GM12878 (cell line): ENCODE data around the gene NFIX. TPM values are rescaled to one million over a fixed set of nuclear protein-coding genes. Genes with fewer than 3 reads are reported as not detected.

Experiments
- BRCA1 ChIP-seq: IDR thresholded peaks from 2 replicates; pipeline ENCODE4 v1.6.1; 2011; ENCODE audit warnings: low read depth, low read length, improper control_type of control experiment
- CREB1 ChIP-seq: IDR thresholded peaks from 2 replicates; pipeline ENCODE4 v1.6.1; 2012; ENCODE audit warnings: low read depth, mild to moderate bottlenecking, inconsistent platforms
- DPF2 ChIP-seq: fragments of 450-650 bp; IDR thresholded peaks from 2 replicates; pipeline ENCODE4 v1.6.1; 2017; ENCODE audit warnings: mild to moderate bottlenecking
- EED ChIP-seq: sonication (generic); IDR thresholded peaks from 2 replicates; pipeline ENCODE4 v1.6.1; 2016; ENCODE audit warnings: antibody characterized with exemption, low read depth
- EGR1 ChIP-seq, 2 experiments: IDR thresholded peaks; 1 replicate in 1 of 2; 2 replicates in 1 of 2; pipeline ENCODE4 v1.6.1; 2011 to 2012; ENCODE audit warnings: low read depth in 2 of 2, low read length in 2 of 2, borderline replicate concordance in 1 of 2, mild to moderate bottlenecking in 1 of 2, moderate library complexity in 1 of 2
- LARP7 ChIP-seq: fragments of 450-650 bp; IDR thresholded peaks from 2 replicates; pipeline ENCODE4 v1.6.1; 2017; ENCODE audit warnings: mild to moderate bottlenecking
- NFIC ChIP-seq: IDR thresholded peaks from 2 replicates; pipeline ENCODE4 v1.6.1; 2012; ENCODE audit warnings: low read depth, mild to moderate bottlenecking, inconsistent platforms, low read length, moderate library complexity
- PML ChIP-seq: IDR thresholded peaks from 2 replicates; pipeline ENCODE4 v1.6.1; 2012; ENCODE audit warnings: low read length, inconsistent platforms
- POU2F2 ChIP-seq: IDR thresholded peaks from 3 replicates; pipeline ENCODE4 v1.6.1; 2011; ENCODE audit warnings: low read depth, mild to moderate bottlenecking, low read length, borderline replicate concordance
- RCOR1 ChIP-seq: conservative IDR thresholded peaks from 2 replicates; pipeline ENCODE4 v1.6.1; 2012; ENCODE audit warnings: low read depth, low read length, improper control_type of control experiment
- RELA ChIP-seq: fragments of 450-650 bp; IDR thresholded peaks from 2 replicates; pipeline ENCODE4 v1.8.0; 2014; ENCODE audit warnings: borderline replicate concordance; ENCODE audit not compliant: partially characterized antibody
- SIN3A ChIP-seq: IDR thresholded peaks from 2 replicates; pipeline ENCODE4 v1.6.1; 2012; ENCODE audit warnings: low read depth, low read length, improper control_type of control experiment
- YY1 ChIP-seq: IDR thresholded peaks from 2 replicates; pipeline ENCODE4 v1.6.1; 2011; ENCODE audit warnings: low read depth, mild to moderate bottlenecking, low read length
- ZBTB4 ChIP-seq: fragments of 450-650 bp; formaldehyde crosslinking; IDR thresholded peaks from 2 replicates; pipeline ENCODE4 v1.4.0; 2022; ENCODE audit warnings: mild to moderate bottlenecking, moderate library complexity
- ZNF217 ChIP-seq: fragments of 450-650 bp; IDR thresholded peaks from 2 replicates; pipeline ENCODE4 v1.6.1; 2017; ENCODE audit warnings: antibody characterized with exemption, mild to moderate bottlenecking
- ZNF687 ChIP-seq: fragments of 450-650 bp; IDR thresholded peaks from 2 replicates; pipeline ENCODE4 v1.6.1; 2017; ENCODE audit warnings: mild to moderate bottlenecking, moderate library complexity
- polyA plus RNA-seq, 11 experiments: library from polyadenylated mRNA; depleted of rRNA in 4 of 11; unstranded in 6 of 11; stranded (reverse) in 5 of 11; fragments of >200 nt; fragmentation: Nextera tagmentation in 4 of 11; fragmentation: Illumina TruSeq in 1 of 11; extraction: Ambion mirVana in 4 of 11; extraction: Trizol in 1 of 11; gene quantifications; 1 replicate in 1 of 11; 2 replicates in 10 of 11; pipeline versions ENCODE4 v1.2.1 to v1.2.3, GENCODE V29; 2011 to 2016; ENCODE audit warnings: inconsistent platforms in 2 of 11, missing spikeins in 2 of 11, low read depth in 1 of 11
- total RNA-seq, 4 experiments: library from RNA; depleted of rRNA in 3 of 4; stranded (reverse); fragments of >200 nt in 3 of 4; fragmentation: Illumina TruSeq in 1 of 4; extraction: Trizol in 1 of 4; gene quantifications; 2 replicates each; pipeline versions ENCODE4 v1.2.1 to v1.2.3, GENCODE V29; 2013 to 2021
- TF ChIP-seq, protein P1 (sequence below): IDR thresholded peaks from 2 replicates; pipeline ENCODE4 v1.6.1; 2012; ENCODE audit warnings: mild to moderate bottlenecking, low read depth, low read length
- TF ChIP-seq, protein P2 (sequence below): IDR thresholded peaks from 2 replicates; pipeline ENCODE4 v1.6.1; 2011; ENCODE audit warnings: mild to moderate bottlenecking, low read depth, low read length, moderate library complexity; ENCODE audit not compliant: insufficient replicate concordance

Gene NFIX
- total and polyA plus RNA-seq, 10 of the 15 experiments (the other 5 are each of a cell fraction or from before 2014, with no cell fraction given), result 0.02 to 2.2 (median 0.28) TPM

DNA sequence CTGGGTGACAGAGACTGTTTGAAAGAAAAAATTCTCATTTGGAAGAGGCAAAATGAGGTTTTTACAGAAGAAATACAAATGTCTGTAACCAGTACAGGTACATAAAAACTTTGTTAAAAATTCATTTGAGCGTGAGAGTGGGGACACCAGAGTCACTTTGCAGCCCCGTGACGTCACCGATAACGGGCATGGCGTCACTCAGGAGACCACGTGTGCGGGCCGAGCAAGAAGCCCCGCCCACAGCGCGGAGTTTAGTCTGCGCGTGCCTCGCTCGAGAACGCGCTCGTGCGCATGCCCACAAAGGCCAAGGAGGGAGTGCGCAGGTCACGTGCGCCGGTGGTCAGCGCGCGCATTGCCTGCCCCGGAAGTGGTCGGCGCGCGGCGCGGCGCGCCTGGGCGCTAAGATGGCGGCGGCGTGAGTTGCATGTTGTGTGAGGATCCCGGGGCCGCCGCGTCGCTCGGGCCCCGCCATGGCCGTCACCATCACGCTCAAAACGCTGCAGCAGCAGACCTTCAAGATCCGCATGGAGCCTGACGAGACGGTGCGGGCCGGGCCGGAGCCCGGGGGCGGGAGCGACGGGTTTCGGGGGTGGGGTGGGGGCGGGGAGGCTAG lies 49.7 kb upstream of the NFIX start, which contains the start of gene RAD23A (continued):
- TF ChIP-seq ZNF687 (peak; percentile 76; the same call in 1 of the 2 replicates), PML (peak; percentile 89), ZBTB4 (CRISPR knock-in tag) (peak; percentile 68; the same call in 1 of the 2 replicates), NFIC (0 out of 2 replicates have a peak, but pooled peaks have one; percentile 2), EED (no peak; the same call in 1 of the 2 replicates), RCOR1 (0 out of 2 replicates have a peak, but pooled peaks have one; percentile 82), DPF2 (peak; percentile 65; the same call in 1 of the 2 replicates), BRCA1 (peak; percentile 44; the same call in 1 of the 2 replicates), LARP7 (peak; percentile 28; the same call in 1 of the 2 replicates), SIN3A (peak; percentile 84; the same call in 1 of the 2 replicates), YY1 (peak; percentile 99), CREB1 (peak; percentile 99), RELA (peak; percentile 72), POU2F2 (peak; percentile 90; the same call in 2 of the 3 replicates), ZNF217 (no peak), EGR1 (IDR thresholded peaks at IDR 0.05; ENCODE audit: borderline replicate concordance in 1 of 2, low read depth in 2 of 2, low read length in 2 of 2) (peak in 1 of 2 experiments; percentile 58; a peak in 2 of 3 replicates)
- TF ChIP-seq, protein P1, sequence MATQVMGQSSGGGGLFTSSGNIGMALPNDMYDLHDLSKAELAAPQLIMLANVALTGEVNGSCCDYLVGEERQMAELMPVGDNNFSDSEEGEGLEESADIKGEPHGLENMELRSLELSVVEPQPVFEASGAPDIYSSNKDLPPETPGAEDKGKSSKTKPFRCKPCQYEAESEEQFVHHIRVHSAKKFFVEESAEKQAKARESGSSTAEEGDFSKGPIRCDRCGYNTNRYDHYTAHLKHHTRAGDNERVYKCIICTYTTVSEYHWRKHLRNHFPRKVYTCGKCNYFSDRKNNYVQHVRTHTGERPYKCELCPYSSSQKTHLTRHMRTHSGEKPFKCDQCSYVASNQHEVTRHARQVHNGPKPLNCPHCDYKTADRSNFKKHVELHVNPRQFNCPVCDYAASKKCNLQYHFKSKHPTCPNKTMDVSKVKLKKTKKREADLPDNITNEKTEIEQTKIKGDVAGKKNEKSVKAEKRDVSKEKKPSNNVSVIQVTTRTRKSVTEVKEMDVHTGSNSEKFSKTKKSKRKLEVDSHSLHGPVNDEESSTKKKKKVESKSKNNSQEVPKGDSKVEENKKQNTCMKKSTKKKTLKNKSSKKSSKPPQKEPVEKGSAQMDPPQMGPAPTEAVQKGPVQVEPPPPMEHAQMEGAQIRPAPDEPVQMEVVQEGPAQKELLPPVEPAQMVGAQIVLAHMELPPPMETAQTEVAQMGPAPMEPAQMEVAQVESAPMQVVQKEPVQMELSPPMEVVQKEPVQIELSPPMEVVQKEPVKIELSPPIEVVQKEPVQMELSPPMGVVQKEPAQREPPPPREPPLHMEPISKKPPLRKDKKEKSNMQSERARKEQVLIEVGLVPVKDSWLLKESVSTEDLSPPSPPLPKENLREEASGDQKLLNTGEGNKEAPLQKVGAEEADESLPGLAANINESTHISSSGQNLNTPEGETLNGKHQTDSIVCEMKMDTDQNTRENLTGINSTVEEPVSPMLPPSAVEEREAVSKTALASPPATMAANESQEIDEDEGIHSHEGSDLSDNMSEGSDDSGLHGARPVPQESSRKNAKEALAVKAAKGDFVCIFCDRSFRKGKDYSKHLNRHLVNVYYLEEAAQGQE, result 0 out of 2 replicates have a peak, but pooled peaks have one; percentile 39
- TF ChIP-seq, protein P2, sequence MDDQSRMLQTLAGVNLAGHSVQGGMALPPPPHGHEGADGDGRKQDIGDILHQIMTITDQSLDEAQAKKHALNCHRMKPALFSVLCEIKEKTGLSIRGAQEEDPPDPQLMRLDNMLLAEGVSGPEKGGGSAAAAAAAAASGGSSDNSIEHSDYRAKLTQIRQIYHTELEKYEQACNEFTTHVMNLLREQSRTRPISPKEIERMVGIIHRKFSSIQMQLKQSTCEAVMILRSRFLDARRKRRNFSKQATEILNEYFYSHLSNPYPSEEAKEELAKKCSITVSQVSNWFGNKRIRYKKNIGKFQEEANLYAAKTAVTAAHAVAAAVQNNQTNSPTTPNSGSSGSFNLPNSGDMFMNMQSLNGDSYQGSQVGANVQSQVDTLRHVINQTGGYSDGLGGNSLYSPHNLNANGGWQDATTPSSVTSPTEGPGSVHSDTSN, result peak; percentile 70
